HG03025 (cell line): ENCODE data around the gene DRC3.

Experiments used
- ATAC-seq: cut with Tn5 transposase; IDR thresholded peaks from one replicate; pipeline ENCODE4 v1.9.1; 2021; ENCODE audit warnings: mild to moderate bottlenecking, moderate library complexity; ENCODE audit not compliant: unreplicated experiment, low FRiP score

The DRC3 gene

DNA sequence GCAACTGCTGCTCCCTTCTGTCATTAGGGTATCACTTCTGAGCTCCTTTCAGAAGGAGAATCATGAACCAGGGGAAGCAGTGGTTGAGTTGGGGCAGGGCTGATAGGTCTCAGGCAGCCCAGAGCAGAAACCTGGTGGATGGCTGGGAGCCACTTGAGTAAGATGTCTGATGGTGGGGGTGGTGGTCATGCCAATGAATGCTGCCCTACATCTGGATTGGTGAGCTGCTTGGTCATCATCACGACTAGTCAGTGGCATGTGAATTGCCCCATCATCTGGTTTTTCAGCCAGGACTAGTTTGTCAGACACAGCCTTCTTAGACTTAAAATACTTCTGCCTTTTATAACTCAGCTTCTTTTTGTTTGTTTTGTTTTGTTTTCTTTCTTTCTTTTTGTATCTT, 69.1 kb downstream of the DRC3 start:
- no peak for ATAC-seq

DNA sequence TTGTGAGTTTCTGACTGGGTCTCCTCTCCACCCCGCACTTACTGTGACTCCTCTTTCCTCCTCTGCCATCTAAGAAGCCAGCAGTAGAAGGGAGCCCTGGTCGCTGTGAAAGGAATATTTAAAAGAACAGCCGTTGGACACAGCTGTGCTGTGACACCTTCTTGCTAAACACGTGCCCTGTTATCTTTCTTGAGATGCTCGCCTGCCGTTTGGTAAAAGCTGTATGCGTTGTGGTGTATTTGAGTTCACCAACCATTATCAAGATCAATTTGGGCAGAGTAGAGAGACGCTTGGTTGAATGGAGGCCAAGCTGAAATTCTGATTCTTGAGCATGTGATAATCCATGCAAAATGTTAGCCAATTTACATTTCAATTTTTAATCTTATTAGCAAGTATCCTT, 70.3 kb downstream of the DRC3 start:
- ATAC-seq: no peak

DNA sequence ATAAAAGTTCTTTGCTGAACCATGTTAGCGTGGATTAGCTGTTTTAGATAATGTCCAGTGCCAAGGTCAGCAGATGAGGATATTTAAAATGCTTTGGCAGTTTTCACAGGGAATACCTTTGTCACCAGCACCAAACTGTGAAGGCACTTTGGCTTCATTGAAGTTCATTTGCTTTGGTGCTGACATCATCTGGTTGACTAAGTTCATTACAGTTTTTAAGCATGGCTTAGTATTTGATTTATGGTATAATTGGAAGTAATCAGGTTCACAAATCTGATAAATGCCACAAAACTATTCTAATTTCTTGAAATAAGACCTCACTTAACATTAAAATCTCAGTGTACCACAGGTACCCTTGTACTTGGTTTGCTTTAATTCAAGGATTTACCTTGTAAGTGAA, 70.8 kb downstream of the DRC3 start:
- ATAC-seq: no peak

DNA sequence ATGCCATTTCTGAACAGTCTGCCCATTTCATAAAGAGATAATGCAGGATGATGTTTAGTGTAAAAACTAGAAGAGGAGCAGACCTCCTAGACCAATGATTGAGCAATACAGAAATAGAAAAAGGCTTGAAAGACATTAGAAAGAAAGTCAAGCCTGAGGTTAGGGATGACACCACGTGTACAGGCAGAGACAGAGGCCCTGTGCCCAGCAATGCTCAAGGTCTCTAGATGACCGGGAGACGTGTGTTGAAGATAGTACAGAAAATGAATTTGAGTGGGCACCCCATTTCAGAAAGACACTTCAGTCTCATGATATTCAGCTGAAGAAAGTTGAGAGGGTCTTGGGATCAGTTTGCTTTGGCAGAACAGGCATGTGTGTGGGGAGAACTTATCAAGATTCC, 71.9 kb downstream of the DRC3 start:
- ATAC-seq: no peak

DNA sequence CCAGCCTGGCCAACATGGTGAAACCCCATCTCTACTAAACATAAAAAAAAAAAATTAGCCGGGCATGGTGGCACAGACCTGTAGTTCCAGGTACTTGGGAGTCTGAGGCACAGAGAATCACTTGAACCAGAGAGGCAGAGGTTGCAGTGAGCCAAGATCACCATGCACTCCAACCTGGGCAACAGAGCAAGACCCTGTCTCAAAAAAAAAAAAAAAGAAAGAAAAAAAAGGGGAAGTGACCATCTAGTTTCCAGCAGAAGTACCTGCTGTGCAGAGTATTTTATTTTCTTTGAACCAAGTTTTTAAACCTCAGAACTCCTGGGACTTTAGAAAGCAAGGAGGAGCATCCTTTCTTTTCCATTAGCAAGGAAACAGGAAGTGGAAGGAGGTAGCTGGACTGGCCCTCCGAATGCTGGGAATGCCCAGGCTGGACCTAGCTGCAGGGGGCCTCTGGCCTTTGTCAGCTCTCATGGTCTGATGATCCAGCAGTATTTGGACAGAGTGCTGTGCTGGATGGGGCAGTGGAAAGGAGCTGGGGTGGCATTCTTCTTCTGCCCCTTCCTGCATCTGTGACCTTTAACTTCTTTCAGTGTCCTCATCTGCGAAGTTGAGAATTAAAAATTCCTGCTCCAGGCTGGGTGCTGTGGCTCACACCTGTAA, 73.2 kb downstream of the DRC3 start:
- no peak for ATAC-seq

DNA sequence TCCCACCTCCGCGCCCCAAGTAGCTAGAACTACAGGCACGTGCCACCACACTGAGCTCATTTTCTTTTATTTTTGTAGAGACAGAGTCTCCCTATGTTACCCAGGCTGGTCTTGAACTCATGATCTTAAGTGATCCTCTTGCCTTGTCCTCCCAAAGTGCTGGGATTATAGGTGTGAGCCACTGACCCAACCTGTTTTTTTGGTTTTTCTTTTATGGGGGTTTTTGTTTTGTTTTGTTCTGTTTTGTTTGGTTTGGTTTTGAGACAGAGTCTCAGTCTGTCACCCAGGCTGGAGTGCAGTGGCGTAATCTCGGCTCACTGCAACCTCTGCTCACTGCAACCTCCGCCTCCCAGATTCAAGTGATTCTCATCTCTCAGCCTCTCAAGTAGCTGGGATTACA, 82.9 kb downstream of the DRC3 start:
- no peak for ATAC-seq

DNA sequence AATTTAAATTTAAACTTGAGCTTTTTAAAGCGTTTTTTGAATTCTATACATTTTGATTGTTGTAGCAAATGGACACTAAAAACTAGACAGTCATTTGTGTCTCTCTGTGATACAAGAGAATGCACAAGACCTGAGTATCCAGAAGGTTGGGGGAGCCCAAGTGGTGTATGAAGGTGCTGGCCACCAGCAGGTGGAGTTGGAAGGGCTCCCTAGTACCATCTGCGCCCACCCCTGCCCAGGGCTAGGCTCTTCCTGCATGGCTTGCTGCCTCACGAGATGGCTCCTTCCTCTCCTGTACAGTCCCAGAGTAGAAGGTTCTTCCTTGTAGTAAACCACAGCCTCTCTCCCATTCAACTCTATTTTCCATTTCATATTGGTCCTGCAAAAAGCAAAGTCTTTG, 83.6 kb downstream of the DRC3 start:
- ATAC-seq: no peak

DNA sequence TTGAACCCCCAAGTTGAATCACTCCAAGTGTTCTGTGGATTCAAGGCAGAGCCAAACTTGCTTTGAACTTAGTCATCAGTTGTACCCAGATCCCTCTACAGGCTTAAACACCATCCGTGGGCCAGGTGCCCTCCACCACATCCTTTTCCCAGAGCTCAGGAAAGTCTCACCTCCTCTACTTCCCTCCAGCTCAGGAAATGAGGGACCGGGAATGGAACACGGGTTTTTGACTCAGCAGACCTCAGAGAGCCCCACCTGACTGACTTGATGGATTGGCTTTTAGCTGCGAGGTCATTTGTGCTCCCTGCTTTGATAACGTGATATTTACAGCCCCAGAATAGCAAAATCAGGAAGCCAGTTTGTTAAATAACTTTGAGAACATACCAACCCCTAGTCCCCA, 86.6 kb downstream of the DRC3 start:
- ATAC-seq: no peak

DNA sequence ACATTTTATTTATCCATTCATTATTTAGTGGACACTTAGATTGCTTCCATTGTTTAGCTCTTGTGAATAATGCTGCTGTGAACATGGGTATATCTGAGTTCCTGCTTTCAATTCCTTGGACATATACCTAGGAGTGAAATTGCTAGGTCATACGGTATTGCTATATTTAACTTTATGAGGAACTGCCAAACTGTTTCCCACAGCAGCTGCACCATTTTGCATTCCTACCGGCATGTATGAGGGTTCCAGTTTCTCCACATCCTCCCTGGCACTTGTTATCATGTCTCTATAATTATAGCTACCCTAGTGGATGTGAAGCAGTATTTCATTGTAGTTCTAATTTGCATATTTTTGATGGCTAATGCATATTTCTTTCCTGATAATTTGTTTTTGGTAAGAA, 91.4 kb downstream of the DRC3 start:
- ATAC-seq: no peak

DNA sequence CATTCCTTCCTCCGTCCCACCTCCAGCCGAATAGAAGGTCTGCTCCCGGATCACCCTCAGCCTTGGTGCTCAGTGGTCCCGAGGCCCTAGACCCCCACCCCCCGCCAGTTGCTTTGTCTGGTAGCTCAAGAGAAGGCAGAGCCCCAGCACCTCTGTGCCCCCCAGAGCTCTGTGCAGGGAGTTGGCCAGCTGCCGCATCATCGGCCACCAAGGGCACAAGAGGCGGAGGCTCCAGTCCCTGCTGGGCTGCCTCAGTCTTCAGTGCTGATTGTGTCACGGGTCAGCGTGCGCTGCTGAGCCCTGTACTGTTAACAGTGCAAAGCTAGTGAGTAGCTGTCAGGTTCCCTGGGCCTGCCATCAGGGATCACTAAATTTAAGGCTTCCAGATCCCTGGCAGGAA, 92.9 kb downstream of the DRC3 start:
- ATAC-seq: no peak
